Panc1 (cell line): Measurements from ENCODE around the gene GPC2. TPM values are rescaled to one million over a fixed set of nuclear protein-coding genes. Genes with fewer than 3 reads are reported as not detected.
A peak's percentile ranks its signal among the peaks of the same experiment; 100 is the strongest.

Experiments
- ATAC-seq: fragments of 200-7000 bp; cut with Tn5 transposase; 2 replicates; pipeline ENCODE4 v1.9.1; 2020; ENCODE audit warnings: mild to moderate bottlenecking, moderate library complexity
- BruUV-seq: library from RNA; stranded (reverse); fragments of 400-500 nt; replicated peaks from 2 replicates; lab custom pipeline; 2021; lab: Mats Ljungman, UMichigan
- CTCF ChIA-PET: fragments of 300-600 bp; sonication (Branson Sonifier 250); formaldehyde crosslinking; loops from one replicate; lab custom pipeline; 2022; ENCODE audit warnings: antibody characterized with exemption; lab: Charles Lee
- POLR2A ChIA-PET: fragments of 300-600 bp; sonication (Branson Sonifier 250); formaldehyde crosslinking; loops from one replicate; lab custom pipeline; 2022; ENCODE audit warnings: antibody characterized with exemption; lab: Charles Lee
- DNase-seq: peaks from one replicate; pipeline ENCODE4 v3.0.0-alpha.2; 2010; ENCODE audit warnings: low read depth, low spot score
- H3K27ac ChIP-seq: 2 replicates; pipeline ENCODE4 v1.5.1; 2011; ENCODE audit warnings: mild to moderate bottlenecking, low read length, inconsistent platforms
- H3K27me3 ChIP-seq: fragments of 200-500 bp; sonication (Bioruptor generic); 2 replicates; pipeline ENCODE4 v1.6.0; 2014; ENCODE audit warnings: low read length, inconsistent platforms; ENCODE audit not compliant: control insufficient read depth, insufficient read depth
- H3K36me3 ChIP-seq: fragments of 200-500 bp; sonication (Bioruptor generic); 2 replicates; pipeline ENCODE4 v1.5.1; 2014; ENCODE audit warnings: inconsistent platforms, mild to moderate bottlenecking, low read length, moderate library complexity; ENCODE audit not compliant: control insufficient read depth, insufficient read depth
- H3K4me1 ChIP-seq: 2 replicates; pipeline ENCODE4 v1.5.1; 2011; ENCODE audit warnings: inconsistent platforms, mild to moderate bottlenecking, low read length, moderate library complexity; ENCODE audit not compliant: control insufficient read depth, insufficient read depth
- H3K4me3 ChIP-seq, 2 experiments: 2 replicates each; pipeline ENCODE4 v1.5.1; 2011 to 2012; ENCODE audit warnings: low read depth in 2 of 2, low read length in 2 of 2, mild to moderate bottlenecking in 2 of 2, inconsistent platforms in 1 of 2, moderate library complexity in 1 of 2
- H3K9me3 ChIP-seq: fragments of 200-500 bp; sonication (Bioruptor generic); 2 replicates; pipeline ENCODE4 v1.5.1; 2014; ENCODE audit warnings: low read depth, mild to moderate bottlenecking, inconsistent platforms, low read length, moderate library complexity; ENCODE audit not compliant: control insufficient read depth, insufficient read depth
- CTCF ChIP-seq: fragments of 450-650 bp; IDR thresholded peaks from 2 replicates; pipeline ENCODE4 v1.5.1; 2017; ENCODE audit warnings: mild to moderate bottlenecking
- POLR2AphosphoS5 ChIP-seq: IDR thresholded peaks from 2 replicates; pipeline ENCODE4 v1.6.1; 2012; ENCODE audit warnings: mild to moderate bottlenecking, low read depth, low read length, moderate library complexity
- REST ChIP-seq, 2 experiments: IDR thresholded peaks; 2 replicates each; pipeline ENCODE4 v1.6.1; 2011 to 2012; ENCODE audit warnings: low read depth in 2 of 2, control low read depth in 1 of 2, low read length in 1 of 2, mild to moderate bottlenecking in 1 of 2, moderate library complexity in 1 of 2; ENCODE audit not compliant: insufficient read depth in 1 of 2
- SIN3A ChIP-seq: IDR thresholded peaks from 2 replicates; pipeline ENCODE4 v1.6.1; 2012; ENCODE audit warnings: low read depth, mild to moderate bottlenecking, low read length, moderate library complexity, borderline replicate concordance; ENCODE audit not compliant: insufficient read depth
- TCF7L2 ChIP-seq: IDR thresholded peaks from 2 replicates; pipeline ENCODE4 v1.6.1; 2011; ENCODE audit warnings: mild to moderate bottlenecking, low read depth, low read length, inconsistent platforms
- in situ Hi-C: cut with HindIII; loops from 2 replicates; pipeline ENCODE4 v1.10.0; 2016; ENCODE audit warnings: low sequenced_read_pairs, low pct_unique_long_range_greater_than_20kb
- intact Hi-C: fragments of 100-400 bp; cut with micrococcal nuclease; formaldehyde crosslinking; loops from one replicate; pipeline ENCODE4 v1.10.0; 2022; ENCODE audit not compliant: unreplicated experiment
- total RNA-seq: library from RNA; stranded (reverse); gene quantifications from one replicate; pipeline ENCODE4 v1.2.1, GENCODE V29; 2021; ENCODE audit not compliant: unreplicated experiment

Gene GPC2
- total RNA-seq, 1 experiment from 2014 or later: 7.9 TPM

GRCh38 chr7:100124301-100125230, 52.6 kb downstream of the GPC2 start:
- ChIA-PET POLR2A (interaction anchor here (0.6 to 1.0 kb wide), 5 partner anchors 24 to 108 kb away, joined by 3 to 11 read pairs (median 4); no protein-coding TSS in a partner anchor), CTCF (interaction anchor here (0.5 to 1.2 kb wide), 2 partner anchors 23 to 93 kb away, joined by 3 to 5 read pairs; no protein-coding TSS in a partner anchor)
- TF ChIP-seq SIN3A: no peak
- no peak for TF ChIP-seq CTCF
- TF ChIP-seq TCF7L2: no peak
- no peak for TF ChIP-seq POLR2AphosphoS5
- TF ChIP-seq REST (IDR thresholded peaks at IDR 0.05; ENCODE audit: insufficient read depth in 1 of 2, low read depth in 2 of 2, low read length in 1 of 2): no peak
- Histone ChIP-seq H3K27me3 (no peaks in the 10 kb centered on the region), H3K4me1 (peaks cover 27% of the 10 kb centered on the region), H3K27ac (no peak overlapping the region), H3K4me3 (no peak overlapping the region), H3K36me3 (peaks cover 2% of the 10 kb centered on the region; the same call in 1 of the 2 replicates), H3K9me3 (no peaks in the 10 kb centered on the region)
- intact Hi-C loops: no loop called here
- ATAC-seq (no peak), DNase-seq (no peak)
- in situ Hi-C loops: no loop called here
- BruUV-seq: TSS peak; percentile 57

GRCh38 chr7:100122568-100122967, 54.6 kb downstream of the GPC2 start:
- peaks cover 22% of the 10 kb centered on the region for H3K4me1 ChIP-seq
- ChIA-PET POLR2A (interaction anchor here (0.5 to 0.8 kb wide), 2 partner anchors 20 to 104 kb away, joined by 3 read pairs; no protein-coding TSS in a partner anchor), CTCF (interaction anchor here (0.6 kb wide), 1 partner anchor 8 kb away, joined by 13 read pairs; no protein-coding TSS in a partner anchor)
- no peaks in the 10 kb centered on the region for H3K27me3 ChIP-seq
- H3K9me3 ChIP-seq: no peaks in the 10 kb centered on the region
- H3K27ac ChIP-seq: no peak overlapping the region
- ATAC-seq (no peak), DNase-seq (no peak)
- TF ChIP-seq SIN3A (no peak), CTCF (no peak), TCF7L2 (no peak), REST (IDR thresholded peaks at IDR 0.05; ENCODE audit: insufficient read depth in 1 of 2, low read depth in 2 of 2, low read length in 1 of 2) (no peak), POLR2AphosphoS5 (no peak)
- BruUV-seq: no TSS peak
- H3K36me3 ChIP-seq: peaks cover 2% of the 10 kb centered on the region; the same call in 1 of the 2 replicates
- in situ Hi-C loops (no loop called here), intact Hi-C loops (no loop called here)
- no peak overlapping the region; a peak in 1 of 4 replicates for H3K4me3 ChIP-seq
